ENCODE data around the gene PCF11.

DNA sequence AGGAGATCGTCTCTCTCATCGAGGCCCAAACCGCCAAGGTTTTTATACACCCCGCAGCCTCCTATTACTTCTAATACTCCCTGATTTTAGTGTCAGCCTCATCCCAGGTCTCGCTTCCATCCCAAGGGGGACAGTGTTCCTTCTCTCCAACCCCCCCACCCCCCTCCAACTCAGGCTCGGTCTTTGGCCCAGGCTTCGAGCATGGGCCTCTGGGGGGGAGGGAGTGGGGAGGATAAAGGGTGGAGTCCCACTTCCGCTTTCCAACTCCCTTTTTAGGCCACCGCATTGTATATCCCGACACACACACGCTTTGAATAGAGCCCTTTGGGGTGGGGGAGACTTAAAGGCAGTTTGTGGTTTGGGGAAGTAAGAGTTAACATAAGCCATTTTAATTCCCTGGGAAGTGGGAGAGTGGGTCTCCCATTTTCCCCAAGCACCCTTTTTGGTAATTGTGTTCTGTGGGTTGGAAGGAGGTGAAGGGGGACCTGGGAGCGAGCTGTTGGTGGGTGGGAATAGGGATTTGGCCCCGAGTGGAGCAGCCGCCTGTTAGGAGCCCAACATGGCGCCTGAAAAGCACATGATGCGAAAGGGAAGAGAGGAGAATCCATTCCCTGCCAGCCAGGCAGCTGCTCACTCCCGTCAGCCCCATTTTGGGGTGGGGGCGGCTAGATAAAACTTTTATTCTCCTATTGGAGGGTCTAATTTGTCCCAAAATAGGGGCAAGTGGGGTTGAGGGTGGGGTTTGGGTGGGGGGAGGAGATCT lies 844 bp downstream of the PCF11 start:
- TF ChIP-seq, protein P1, sequence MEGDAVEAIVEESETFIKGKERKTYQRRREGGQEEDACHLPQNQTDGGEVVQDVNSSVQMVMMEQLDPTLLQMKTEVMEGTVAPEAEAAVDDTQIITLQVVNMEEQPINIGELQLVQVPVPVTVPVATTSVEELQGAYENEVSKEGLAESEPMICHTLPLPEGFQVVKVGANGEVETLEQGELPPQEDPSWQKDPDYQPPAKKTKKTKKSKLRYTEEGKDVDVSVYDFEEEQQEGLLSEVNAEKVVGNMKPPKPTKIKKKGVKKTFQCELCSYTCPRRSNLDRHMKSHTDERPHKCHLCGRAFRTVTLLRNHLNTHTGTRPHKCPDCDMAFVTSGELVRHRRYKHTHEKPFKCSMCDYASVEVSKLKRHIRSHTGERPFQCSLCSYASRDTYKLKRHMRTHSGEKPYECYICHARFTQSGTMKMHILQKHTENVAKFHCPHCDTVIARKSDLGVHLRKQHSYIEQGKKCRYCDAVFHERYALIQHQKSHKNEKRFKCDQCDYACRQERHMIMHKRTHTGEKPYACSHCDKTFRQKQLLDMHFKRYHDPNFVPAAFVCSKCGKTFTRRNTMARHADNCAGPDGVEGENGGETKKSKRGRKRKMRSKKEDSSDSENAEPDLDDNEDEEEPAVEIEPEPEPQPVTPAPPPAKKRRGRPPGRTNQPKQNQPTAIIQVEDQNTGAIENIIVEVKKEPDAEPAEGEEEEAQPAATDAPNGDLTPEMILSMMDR (IDR thresholded peaks at IDR 0.05) = no peak
- TF ChIP-seq POLR2A (IDR thresholded peaks at IDR 0.05) (no peak), EP300 (IDR thresholded peaks at IDR 0.05) (no peak)

All from sigmoid colon (tissue), 4 donors.